Measurements from ENCODE around the gene WRAP73. TPM values are rescaled to one million over a fixed set of nuclear protein-coding genes. Genes with fewer than 3 reads are reported as not detected.
"Not testable (repeated sequence)": the region's sequence is repeated elsewhere in the genome, so short reads cannot be mapped to it uniquely, and the experiment has no call there.

Gene WRAP73
- total RNA-seq, 1 donor from 2014 or later = 14.8 TPM

DNA sequence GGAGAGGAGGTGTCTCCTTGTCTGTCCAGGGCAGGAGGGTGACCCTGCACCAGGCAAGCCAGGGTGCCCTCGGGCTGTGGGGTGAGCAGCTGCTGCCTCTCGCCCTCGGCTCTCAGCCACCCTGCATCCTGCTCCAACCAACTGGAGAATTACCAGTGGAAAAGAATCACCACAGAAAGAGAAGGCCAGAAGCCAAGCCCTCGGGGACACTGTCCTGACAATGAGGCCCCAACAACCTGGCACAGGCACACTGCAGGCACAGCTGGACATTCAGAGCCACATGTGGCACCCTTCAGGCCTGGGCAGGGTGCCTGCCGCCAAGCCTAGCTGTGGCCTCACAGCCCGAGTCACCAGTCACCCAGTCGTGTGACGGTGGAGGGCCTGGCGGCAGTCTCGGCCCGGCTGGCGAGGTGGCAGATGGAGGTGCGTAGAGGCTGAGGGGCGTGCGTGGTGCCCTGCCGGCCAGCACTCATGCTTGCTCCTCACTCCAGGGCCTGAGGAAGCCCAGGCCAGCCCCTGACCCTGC, 50.6 kb downstream of the WRAP73 start:
- no peak for DNase-seq (ENCODE audit: low spot score)

DNA sequence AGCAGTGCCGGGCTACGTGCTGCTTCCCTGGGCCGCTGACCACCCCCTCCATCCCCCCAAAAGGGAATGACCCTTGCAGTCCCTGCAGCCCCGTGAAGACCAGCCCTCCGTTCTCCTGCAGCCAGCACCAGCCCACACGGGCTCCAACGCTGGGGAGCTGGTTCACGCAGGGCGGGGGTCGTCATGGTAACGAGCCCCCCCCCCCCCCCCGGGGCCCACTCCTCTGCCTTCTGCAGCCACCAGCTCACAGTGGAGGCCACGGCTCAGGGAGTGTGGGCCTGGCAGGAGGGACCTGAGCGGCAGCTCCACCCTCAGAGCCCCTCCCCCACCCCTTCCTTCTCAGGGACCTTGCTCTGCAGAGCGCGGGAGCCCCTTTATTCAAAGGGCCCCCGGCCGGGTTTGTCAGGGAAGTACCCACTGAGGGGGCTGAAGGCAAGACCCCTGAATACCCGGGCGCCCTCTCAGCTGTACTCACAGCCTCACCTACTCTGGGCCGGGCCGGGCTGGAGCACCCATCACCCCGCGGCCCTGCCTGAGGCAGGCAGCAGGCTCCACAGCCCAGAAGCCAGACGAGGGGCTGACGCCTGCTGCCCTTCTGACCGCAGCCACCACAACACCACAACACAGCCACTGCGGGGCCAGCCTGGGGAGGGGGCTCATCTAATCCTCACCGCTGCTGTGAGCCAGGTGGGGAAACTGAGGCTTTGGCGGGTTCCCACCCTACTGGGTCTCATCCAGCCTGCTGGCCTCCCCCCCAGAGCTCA, 51.2 kb downstream of the WRAP73 start:
- no peak for DNase-seq (ENCODE audit: low spot score)

DNA sequence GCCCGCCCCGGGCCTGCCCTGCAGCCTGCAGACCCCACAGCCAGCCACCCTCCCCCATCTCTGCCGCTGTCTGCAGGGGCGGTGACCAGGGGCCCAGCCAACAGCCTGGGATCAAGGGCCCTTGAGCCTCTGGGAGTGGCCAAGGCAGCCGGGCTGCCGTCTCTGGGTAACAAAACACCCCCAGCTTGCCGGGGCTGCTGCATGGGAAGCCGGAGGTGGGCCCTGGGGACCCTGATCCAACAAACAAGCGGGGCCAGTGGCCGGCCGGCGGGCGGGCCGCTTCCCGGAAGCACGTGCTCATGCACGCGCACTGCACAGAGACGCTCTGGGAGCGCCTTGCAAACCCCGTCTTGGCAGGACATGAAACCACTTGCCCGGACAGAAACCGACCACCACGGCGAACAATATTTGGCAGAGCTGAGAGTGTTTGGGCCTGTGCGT, 51.8 kb downstream of the WRAP73 start:
- DNase-seq (ENCODE audit: low spot score) = no peak

DNA sequence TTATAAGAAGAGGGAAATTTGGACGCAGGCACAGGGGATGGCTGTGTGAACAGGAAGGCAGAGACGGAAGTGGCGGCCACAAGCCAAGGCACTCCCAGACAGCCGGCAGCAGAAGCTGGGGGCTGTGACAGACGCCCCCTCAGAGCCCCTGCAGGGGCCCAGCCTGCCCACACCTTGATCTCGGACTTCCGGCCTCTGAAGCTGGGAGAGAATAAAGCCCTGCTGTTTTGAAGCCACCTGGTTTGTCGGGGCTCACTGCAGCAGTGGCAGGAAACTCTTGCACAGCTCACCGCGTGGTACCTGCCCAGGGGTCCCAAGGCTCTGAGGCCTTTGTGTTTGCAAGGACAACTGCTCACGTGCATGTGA, 52.3 kb downstream of the WRAP73 start:
- DNase-seq (ENCODE audit: low spot score) = no peak

DNA sequence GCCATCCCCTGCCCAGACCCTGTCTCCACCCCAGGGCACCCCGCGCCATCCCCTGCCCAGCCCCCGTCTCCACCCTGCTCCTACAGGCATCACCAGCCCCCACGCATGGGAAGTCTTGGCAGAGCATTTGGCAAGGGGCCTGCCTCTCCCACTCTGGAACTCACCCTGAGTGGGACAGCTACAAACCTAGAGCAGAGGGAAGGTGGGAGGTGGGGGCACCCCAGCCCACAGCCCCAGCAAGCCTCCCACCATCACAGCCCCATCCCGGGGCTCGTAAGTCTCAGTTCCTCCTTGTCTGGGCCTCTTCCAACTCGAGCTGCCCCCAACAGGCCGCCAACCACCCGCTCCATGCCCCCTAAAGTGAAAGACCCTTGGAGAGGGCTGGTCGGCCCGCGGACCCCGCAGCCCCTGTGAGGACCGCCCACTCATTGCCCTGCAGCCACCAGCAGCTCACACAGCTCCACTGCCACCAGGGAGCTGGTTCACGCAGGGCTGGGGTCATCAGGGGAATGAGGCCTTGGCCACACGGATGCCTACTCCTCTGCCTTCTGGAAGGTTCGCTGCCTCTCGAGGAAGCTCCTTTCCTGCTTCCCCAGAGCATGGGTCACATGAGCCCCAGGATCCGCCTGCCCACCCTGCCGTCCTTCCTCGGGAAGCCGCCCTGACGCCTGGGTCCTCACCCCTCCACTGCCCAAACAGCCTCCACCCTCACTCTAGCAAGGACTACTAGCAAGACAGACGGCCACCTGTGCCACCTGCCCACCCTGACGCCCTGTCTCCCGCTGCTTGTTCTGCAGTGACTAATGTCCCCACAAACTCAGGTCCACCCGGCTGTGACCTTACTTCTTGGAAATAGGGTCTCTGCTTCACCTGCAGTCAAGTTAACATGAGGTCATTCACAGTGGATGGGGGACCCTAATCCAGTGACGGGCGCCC, 53.0 kb downstream of the WRAP73 start:
- no peak for DNase-seq (ENCODE audit: low spot score)

DNA sequence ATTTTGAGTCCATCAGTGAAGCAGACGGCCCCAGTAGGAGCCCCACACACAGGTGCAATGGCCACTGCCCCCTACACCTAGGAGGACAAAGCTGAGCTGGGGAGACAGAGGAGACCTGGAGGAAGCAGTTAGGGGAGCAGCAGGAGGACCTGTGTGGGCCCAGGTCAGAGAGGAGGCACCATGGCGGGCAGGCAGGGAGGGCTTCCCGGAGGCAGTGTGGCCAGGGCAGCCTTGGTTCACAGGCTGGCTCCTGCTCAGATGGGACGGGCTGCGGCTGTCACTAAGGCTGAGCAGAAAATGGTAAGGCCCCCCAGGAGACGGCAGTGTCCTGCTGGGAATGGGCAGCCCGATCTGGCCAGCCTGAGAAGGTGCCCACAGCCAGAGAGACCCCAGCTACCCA, 54.0 kb downstream of the WRAP73 start:
- no peak for DNase-seq (ENCODE audit: low spot score)

DNA sequence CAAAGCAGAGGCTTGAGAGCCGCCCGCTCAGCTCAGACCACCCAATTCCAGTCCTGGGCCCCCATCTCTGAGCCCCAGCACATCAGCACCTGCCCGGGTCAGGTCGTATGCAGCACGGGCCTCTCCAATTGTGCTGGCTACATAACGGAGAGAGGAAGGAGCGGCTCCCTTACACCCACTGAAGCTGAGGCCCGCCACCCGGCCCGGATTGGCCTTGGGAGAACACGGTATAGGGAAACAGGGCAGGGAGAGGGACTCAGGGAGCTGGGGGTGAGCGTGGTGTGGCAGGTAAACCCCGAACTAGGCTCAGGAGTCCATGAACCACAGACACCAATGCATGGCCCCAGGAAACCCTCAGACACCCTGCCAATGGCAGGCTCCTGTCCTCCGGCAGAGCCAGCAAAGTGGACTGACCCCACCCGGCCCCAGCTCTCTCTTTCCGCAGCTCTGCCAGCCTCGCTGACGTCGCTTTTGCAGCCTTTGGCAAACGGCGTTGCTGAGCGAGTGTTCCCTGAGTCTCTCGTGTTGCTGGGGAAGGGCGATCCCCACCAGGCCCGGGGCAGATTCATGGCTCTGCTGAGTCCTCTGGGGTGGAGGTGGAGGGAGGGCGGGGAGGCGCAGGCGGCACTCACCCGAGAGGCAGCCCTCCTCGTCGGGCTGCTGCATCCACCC, 55.1 kb downstream of the WRAP73 start:
- DNase-seq (ENCODE audit: low spot score) = no peak

DNA sequence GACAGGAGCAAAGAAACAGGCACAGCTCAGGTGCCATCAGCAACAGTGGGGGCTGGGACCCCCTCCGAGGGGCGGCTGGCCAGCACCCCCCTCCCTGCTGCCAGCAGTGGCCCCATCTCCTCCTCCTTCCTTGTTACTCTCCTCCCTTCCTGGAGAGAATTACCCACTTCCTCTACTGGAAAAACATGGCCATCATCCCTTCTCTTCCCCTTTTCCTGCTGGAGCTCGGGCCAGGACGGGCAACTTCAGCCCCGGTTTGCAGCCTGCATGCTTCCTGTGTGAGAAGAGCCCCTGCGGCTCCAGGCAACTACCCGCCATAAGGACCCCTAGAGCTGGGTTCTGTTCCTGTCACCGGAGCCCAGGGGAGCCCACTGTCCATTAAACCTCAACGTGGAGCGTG, 56.2 kb downstream of the WRAP73 start:
- DNase-seq (ENCODE audit: low spot score) = no peak

DNA sequence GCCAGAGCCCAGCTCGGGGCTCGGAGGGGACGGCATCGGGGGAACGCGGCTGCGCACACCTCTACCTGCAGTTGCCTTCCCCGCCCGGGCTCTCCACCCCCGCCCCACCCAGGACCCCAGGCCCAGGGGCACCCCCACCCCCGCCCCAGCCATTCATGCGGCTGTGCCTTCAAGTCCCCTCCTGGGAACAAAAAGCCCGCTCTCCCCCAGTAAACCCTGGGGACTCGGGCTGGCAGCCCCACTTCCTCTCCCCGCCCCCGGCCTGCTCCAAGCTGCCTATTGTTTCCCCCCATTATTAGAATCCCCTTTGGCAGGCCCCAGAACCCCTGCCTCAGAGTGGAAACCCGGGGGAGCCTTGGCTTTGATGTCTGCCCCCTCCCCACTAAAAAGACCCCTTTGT, 56.6 kb downstream of the WRAP73 start:
- no peak for DNase-seq (ENCODE audit: low spot score)

DNA sequence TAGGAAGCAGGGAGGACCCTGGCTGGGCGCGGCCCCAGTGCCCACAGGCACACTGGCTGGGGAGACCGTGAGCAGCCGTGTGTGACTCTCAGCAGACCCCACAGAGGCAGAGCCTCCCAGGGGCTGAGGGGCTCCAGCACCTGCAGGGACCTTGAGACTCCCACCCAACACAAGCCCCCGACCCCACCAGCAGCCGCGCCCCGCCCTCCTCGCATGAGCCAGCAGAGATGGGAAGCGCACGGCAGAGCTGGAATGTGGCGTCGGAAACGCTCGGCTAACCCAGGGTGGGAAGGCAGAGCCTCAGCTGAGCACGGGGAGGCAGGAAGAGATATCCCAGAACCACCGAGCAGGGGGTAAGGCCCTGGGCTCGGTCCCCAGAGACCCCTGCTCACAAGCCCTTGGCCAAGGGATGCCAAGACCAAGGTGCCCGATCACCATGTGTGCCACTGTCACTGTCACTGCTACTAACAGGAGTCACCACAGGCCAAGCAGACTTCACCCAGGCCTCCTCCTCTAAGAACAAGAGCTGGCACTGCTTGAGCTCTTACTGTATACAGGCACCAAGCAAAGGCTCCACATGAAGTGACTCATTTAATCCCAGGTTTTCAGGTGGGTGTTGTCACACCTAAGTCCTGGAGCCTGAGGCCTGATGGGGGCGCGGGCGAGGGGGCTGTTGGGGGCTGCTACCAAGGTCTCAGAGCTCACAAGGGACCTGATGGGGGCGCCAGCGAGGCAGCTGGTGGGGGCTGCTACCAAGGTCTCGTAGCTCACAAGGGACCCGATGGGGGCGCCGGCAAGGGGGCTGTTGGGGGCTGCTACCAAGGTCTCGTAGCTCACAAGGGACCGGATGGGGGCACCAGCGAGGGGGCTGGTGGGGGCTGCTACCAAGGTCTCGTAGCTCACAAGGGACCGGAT, 58.7 kb downstream of the WRAP73 start:
- DNase-seq (ENCODE audit: low spot score) = no peak

DNA sequence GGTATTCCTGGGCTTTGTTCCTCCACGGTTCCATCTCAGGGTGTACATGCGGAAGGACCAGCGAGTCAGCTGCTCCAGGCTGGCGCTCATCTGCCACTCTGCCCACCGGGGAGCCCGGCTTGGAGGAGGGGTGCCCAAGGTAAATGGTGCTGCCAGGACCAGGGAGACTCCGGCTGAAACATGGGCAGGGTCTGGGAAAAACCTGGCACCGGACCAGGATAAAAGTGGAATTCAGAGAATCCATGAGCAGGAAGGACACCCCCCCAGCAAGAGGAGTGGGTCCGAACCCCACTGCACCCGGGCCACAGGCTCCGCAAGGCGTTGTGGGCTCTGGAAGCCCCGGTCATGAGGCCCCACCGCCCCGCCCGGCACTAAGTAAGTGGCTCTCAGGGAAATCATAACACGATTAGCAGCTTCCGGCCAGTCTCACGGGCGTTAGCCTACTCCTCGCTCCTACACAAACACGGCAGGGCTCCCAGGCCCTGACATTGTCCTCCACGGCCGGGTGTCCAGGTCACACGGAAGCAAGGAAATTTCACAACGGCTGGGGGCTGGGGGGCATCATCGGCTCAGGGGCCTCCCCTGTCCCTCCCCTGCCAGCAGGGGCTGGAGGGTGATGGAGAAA, 59.7 kb downstream of the WRAP73 start:
- DNase-seq (ENCODE audit: low spot score) = no peak

DNA sequence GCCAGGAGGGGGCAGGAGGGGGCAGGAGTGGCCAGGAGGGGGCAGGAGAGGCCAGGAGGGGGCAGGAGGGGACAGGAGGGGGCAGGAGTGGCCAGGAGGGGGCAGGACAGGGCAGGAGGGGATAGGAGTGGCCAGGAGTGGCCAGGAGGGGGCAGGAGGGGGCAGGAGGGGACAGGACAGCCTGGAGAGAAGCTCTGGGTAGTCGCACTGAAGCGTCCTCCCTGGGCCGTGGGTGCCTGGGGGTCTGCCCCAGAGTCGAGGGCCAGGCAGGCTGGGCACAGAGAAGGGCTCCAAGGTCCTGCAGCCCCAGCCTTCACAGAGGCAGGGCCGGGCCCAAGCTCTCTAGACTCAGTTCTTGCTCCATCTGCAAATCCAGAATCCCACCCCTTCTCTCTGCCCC, 61.5 kb downstream of the WRAP73 start:
- DNase-seq (ENCODE audit: low spot score) = no peak

DNA sequence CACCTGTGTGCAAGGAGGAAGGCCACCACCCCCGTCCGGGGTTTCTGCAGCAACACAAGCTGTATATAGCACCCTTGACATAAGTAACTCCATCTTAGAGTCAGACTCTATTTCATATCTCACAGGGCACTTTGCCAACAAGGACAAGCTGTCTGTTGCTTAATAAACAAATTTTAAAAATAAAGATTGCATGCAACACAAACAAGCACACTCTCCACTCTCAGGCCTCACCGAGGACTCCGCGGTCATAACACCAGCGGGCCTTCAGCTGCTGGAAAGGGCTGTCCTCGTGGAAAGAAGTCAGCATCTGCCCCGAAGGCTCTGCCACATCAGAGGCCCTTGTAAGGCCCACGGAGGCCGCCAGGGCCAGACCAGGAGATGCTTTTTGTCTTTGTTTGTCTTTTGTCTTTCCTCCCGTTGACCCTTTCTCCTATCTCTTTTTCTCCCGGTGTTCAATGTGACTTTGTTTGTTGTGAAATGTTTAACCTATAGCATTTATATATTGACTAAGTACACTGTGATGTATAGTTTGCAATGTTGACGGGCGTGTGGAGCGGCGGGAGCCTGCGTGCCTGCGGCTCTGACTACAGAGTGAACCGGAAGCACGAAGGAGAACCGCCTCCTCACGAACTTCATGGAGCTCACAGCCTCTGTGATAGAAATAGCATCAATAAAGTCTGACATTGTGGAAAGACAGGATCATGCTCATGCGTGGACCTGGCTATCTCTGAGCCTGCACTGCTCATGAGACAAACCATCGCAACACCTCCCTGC, 62.7 kb downstream of the WRAP73 start:
- no peak for DNase-seq (ENCODE audit: low spot score)

DNA sequence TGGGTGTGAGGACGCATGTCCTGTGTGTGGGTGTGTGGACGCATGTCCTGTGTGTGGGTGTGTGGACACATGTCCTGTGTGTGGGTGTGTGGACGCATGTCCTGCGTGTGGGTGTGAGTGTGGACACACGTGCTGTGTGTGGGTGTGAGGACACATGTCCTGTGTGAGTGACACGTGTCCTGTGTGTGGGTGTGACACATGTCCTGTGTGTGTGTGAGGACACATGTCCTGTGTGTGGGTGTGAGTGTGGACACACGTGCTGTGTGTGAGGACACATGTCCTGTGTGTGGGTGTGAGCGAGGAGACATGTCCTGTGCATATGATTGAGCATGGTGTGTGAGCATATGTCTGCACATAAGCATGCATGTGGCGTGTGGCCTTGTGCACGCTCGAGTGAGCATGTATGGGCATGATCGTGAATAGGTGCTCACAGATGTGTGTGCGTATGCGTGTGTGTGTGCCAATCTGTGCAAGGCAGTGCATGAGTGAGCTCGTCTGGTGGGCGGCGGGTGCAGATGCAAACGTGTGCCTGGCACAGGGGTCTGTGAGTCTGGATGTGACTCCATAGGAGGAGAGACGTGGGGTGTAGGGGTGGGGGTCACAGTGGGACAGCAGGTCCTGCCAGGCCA, 63.8 kb downstream of the WRAP73 start:
- DNase-seq (ENCODE audit: low spot score) = no peak

DNA sequence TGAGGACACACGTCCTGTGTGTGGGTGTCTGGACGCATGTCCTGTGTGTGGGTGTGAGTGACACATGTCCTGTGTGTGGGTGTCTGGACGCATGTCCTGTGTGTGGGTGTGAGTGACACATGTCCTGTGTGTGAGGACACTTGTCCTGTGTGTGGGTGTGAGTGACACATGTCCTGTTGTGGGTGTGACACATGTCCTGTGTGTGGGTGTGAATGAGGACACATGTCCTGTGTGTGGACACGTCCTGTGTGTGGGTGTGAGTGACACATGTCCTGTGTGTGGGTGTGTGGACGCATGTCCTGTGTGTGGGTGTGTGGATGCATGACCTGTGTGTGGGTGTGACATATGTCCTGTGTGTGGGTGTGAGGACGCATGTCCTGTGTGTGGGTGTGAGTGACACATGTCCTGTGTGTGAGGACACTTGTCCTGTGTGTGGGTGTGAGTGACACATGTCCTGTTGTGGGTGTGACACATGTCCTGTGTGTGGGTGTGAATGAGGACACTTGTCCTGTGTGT, 64.5 kb downstream of the WRAP73 start:
- DNase-seq (ENCODE audit: low spot score) = not testable (repeated sequence)

DNA sequence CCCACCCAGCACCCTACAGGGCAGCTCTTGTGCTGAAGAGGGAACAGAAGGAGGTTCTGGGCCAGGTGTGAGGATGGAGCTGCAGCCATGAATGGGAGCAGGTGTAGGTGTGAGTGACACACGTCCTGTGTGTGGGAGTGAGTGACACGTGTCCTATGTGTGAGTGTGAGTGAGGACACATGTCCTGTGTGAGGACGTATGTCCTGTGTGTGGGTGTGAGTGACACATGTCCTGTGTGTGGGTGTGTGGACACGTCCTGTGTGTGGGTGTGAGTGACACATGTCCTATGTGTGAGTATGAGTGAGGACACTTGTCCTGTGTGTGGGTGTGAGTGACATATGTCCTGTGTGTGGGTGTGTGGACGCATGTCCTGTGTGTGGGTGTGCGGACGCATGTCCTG, 65.0 kb downstream of the WRAP73 start:
- DNase-seq (ENCODE audit: low spot score) = no peak

DNA sequence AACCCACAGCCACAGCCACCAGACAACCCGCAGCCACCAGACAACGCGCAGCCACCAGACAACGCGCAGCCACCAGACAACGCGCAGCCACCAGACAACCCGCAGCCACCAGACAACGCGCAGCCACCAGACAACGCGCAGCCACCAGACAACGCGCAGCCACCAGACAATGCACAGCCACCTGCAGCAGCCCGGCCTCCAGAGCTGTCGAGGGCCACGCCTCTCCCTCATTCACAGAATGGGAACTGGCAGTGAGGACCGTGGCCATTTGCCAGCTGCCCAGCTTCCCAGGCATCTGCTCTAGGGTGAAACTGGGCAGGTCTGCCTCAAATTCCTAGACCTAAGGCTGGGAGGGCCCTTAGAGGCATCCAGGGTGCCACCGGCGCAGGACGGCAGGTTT, 66.2 kb downstream of the WRAP73 start:
- not testable (repeated sequence) for DNase-seq (ENCODE audit: low spot score)

DNA sequence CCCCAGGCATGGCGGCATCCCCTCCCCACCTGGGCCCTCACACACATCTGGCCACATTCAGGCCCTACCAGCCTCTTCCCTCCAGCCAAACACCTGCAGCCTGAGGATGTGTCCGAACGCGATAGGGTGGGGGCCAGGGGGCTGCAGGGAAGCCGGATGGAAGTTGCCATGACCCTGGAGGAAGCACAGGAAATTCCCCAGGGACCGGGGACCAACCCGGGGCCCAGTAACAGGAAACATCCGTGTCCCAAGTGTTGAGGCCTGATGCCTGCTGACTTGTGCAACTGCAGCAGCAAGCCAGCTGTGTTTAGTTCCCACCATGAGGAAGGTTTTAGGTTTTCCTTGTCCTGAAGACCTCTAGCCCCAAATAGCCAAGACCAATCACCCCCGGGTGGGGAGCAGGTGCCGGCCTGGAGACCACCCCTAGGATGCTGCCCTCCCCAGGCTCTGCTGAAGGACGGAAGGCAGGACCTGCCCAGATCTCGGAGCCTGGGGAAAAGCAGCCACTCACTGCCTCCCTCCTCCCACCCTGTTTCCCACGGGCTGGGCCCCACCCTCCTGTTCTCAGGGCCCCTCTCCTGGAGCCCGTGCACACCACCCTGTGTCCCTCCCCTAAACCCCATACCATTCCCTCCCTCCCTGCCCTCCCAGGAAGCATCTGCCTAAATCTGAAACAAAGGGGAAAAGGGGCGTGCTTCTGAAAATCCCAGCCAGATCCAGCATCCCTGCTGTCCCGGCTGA, 68.4 kb downstream of the WRAP73 start:
- no peak for DNase-seq (ENCODE audit: low spot score)

Data from mesenteric fat pad (tissue), 1 donor.